ENCODE measurements around the gene GPAM.

The GPAM gene

DNA sequence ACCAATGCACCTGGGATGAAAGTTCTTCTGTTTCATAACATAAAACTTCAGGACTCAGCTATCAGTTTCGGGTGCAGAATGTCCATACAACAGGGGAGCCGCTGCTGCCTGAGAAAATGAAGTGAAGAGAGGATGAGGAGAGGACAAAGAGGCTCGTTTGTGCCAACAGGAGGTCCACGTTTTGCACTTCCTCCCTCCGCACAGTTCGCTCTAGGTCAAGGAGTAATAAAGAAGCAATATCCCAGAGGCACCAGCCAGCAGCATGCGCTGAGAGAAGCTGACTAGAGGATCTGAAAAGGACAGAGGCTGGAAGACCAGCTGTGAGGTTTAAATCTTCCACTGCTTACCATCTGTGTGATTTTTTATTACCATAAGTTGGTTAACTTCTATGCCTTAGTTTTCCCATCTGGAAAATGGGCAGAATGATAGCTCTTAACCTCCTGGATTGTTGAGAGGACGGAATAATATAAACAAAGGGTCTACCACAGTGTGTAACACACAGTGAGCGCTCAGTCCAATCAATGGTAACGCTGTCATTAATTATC, 709 bp downstream of the GPAM start:
- DNase-seq (ENCODE audit: low spot score), result no peak

DNA sequence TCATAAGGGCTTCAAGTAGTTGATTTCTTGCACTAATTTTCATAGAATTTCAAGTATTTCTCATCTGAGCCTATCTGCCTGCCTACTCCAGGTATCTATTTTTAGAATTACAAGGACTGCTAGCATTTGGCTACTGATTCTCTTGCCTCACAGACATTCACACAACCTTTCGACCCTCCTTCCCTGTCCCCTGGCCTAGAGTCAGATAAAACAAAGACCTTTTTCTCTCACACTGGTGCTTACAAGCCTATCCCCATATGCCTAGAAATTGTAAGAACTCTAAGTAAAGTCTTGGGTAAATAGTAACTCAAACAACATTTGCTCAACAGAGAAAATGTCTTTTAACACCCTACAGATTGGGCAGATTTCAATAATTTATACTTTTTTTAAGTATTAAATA, 6.3 kb downstream of the GPAM start:
- no peak for DNase-seq (ENCODE audit: low spot score)

DNA sequence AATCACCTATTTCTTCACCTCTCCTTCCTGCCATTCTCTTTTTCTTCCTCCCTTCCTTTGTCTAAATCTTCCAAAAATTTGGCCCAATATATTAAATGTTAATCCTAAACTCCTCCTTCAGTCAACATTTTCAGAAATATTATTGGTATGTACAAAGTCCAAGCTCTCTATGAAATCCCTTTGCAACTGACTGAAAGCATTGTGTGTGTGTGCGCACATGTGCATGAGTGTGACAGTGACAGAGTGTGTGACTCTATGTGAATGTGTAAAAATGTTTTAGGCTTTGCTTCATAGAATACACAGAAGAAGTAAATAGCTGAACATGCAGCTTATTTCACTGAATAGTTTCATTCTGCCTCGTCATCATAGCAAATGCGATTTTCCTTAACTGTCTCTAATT, 7.0 kb downstream of the GPAM start:
- no peak for DNase-seq (ENCODE audit: low spot score)

DNA sequence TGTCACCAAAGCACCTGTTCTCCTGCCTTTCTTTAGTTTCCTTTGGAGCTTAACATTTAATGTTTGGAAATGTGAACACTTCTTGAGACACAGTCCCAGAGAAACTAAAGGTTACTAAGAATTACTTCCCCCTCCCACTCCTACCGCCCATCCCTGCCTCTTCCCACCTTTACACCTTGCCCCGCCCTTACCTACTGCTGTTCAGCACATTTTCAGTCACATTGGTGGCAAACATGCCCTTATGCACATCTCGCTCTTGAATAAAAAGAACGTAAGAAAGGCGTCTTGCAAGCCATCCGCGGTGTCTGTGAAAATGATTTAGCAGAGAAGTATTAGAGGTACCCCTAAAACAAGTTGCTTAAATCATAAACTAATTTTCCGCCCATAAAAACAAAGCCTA, 8.2 kb downstream of the GPAM start:
- DNase-seq (ENCODE audit: low spot score), result no peak

DNA sequence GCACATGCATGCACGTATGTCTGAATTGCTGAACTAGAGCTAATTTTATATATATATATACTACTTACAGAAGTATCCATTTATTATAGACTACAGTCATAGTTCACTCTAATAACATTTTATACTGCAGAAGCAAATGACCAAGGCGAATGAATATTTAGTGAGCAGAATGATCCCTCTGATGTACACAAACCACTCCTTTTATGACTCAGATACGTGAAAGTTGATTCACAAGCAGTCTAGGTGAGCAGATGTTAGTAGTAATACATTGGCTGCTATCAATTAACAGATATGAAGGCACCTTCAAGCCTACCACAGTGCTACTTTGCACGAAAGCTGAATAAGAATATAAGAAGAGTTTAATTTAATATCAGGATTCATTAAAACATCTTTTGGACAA, 10.4 kb downstream of the GPAM start:
- DNase-seq (ENCODE audit: low spot score), result no peak

DNA sequence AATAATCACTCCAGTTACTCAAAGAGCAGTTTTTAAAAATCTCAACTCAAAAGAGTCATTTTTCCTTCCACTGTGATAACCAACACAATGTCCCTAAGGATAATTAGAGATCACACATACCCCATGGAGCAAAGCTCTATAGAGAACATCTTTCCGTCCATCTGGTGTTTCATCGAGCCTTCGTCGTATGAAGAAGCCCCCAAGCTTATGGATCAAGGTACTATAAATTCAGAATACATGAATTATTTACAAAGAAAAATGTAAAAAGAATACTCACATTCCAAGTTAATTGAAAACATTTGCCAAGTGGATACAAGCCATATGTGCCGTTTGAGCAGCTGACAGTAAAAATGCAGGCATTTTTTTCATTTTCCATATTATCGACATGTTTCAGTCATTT, 14.8 kb downstream of the GPAM start:
- no peak for DNase-seq (ENCODE audit: low spot score)

DNA sequence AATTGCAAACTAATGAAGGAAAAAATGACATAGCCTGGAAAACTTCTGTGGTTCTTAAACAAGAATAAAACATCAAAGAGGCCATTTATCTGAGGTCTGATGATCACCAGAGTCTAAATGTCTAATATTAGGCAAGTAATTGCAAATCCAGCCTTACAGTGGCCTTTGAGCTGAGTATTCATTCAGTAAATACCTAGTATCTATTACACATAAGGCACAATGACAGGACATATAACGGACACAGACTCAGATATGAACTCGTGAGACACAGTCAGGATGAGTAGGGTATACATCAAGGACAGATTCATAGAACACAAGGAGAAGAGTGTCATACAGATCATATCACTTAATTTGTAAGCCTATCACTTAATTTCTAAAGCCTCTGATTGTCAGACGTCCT, 16.8 kb downstream of the GPAM start:
- no peak for DNase-seq (ENCODE audit: low spot score)

DNA sequence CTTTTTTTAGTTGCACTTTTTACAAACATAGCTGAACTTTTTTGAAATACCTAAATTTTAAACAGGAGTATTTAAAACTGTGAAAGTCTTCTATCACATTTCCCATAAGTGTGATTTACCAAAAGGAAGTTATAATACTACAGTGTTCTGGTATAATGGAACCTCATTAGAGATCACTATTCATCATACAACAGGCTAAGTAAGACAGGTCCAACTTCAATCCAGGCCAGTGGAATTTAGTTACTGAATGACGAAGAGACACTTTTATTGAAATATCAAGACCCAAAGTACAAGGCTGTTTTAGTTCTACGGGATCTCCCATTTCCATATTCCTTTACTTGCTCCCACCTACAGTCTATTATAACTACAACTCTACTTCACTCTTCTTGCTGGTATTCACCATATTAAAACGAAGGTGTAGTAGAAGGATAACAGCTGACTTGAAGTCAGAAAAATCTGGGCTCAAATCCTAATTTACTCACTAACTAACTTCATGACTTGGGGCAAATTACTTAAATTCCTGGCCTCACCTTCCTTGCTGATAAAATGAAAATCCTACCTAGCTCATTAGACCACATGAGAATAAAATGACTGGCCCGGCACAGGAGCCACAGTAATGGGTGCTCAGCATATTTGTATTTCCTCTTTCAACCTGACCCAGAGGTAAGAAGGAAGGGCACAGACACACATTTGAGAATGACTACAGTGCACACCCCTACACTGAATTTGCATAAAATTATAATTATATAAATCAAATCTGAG, 21.6 kb downstream of the GPAM start:
- DNase-seq (ENCODE audit: low spot score), result no peak

DNA sequence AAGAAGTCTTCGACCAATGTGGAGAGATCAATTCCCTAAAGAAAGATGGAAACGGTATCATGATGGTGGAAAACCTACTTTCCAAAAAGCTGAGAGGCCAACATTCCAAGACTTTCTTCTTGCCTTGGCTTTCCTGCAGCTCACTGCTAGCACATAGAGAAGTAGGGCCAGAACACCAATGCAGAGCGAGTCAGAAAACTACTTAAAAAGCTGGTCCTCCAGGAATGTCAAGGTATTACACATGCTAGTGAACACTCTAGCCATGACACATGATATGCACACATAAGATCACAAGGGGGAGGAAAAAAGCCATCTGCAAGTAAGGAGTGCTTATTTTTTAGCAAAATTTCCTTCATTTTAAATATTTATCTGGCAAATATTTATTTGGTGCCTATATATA, 22.7 kb downstream of the GPAM start:
- peak; percentile 26 for DNase-seq (ENCODE audit: low spot score)

DNA sequence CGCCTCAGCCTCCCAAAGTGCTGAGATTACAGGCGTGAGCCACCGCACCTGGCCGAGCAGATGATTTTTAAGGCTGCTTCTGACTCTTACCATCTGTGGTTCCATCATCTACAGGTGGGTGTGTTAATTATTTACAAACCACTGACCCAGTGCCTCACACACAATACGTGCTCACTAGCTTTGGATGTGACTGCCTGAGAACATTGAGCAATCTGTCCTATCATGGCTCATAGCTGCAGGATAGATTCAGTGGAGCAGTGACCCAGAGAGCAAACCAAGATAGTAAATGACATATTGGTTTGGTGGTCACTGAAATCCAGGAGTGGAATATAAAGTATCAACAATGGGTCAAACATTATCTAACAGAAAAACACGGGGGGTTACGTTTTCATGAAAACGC, 24.1 kb downstream of the GPAM start:
- no peak for DNase-seq (ENCODE audit: low spot score)

DNA sequence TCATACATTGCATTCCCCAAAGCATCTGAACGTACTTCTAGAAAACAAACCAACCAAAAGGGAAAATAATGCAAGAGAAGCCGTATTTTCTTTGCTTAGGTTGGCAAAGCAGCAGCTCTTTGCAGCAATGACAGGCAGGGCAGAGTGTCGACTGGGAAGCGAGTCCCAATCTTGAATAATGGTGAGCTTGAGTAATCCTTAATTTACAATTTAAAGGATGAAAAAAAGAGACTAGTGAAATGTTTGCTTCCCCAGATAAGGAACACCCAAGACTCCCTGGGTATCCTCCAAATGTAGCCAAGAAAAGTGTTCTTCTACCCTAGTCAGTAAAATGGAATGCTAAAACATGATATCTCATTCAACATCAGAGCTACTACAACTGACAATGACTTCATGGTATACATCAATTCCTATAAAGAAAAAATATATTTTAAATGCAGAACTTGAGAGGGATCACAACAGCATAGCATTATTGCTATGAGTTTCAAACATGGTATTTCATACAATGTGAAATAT, 32.0 kb downstream of the GPAM start:
- no peak for DNase-seq (ENCODE audit: low spot score)

DNA sequence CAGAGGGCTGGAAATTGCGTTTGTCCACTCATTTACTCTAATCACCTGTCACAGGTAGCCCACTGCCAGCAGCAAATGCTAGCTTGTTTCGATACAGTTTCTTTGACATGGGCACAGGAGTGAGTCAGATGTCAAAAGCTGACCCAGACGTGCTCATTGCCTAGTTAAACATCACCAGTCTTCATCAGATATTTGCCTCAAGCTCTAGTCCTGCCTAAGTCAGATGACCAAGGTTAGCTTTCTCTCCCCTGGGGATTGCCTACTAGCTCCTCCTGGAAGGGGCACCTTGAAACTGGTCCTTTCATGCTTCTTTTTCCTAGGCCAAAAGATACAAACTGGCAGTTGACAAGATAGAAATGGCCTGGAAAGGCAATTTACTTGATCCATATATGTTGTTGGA, 35.2 kb downstream of the GPAM start:
- DNase-seq (ENCODE audit: low spot score), result no peak

DNA sequence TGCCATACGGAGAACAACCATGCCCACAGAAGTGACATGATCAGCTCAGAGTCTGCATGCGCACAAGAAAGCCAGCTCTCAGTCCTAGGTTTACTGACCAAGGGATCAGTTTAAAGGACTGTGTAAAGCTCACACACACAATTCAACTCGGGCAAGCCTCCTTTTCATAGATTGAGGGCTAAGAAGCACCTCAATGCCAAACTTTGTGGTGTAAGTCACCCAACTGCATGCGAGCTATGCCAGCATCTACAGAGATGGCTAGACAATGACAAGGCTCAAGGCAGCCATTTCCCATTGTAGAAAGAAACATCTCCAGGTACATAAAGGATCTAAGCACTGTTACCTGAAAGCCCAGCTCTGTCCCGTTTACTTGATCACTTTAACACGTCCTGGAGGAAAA, 36.8 kb downstream of the GPAM start:
- DNase-seq (ENCODE audit: low spot score), result no peak

DNA sequence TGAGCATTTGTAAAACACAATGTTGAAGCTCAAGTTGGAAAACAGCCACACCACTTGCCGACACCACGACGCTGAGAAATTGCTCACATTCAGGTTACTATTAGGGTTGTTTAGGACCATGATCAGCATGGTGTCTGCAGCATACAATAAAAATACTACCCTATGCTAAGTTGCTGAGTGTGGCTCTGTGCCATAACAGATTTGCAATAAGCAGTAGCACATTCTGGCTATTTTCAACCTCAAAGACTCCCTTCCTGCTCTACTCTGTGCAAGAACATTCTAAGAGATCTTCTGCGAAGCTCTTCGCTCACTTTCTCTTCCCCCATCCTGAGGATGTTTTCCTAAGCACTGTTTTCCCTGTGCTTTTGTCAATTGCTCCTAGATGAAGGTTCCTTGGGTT, 38.3 kb downstream of the GPAM start:
- no peak for DNase-seq (ENCODE audit: low spot score)

DNA sequence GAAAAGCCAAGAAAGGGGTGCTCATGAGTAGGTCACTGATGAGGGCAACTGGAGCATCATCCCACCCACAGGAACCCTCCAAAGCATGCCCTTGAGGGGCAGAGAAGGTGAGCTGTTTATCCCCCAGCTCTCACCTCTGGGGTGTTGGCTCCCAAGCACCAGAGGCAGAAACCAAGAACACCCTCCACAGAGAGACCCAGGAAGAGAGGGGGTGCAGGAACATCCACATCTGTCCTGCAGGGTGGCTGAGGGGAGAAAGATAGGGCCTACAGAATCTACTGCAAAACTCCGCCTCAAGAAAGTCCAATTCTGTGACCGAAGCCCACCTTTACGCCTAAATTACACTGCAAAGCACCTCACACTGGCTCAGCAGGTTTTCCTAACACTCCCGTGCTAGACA, 40.1 kb downstream of the GPAM start:
- DNase-seq (ENCODE audit: low spot score), result no peak

DNA sequence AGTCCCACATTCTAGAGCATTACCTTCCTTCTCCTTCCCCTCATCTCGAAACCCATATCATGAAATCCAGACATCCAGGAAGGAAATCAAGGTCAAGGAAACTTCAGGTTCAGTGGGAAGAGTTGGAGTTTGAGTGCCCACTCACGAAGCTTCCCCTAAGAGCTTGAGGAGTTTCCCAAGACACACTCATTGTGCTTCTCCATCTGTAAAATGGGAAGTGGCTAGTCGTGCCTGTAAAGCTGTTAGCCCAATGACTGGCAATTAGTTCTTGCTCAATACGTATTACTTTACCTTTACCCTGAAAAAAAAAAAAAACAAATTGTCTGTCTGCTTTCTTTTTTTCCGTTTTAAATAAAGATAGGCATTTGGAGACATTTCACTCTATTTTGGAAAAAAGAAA, 42.3 kb downstream of the GPAM start:
- no peak for DNase-seq (ENCODE audit: low spot score)

DNA sequence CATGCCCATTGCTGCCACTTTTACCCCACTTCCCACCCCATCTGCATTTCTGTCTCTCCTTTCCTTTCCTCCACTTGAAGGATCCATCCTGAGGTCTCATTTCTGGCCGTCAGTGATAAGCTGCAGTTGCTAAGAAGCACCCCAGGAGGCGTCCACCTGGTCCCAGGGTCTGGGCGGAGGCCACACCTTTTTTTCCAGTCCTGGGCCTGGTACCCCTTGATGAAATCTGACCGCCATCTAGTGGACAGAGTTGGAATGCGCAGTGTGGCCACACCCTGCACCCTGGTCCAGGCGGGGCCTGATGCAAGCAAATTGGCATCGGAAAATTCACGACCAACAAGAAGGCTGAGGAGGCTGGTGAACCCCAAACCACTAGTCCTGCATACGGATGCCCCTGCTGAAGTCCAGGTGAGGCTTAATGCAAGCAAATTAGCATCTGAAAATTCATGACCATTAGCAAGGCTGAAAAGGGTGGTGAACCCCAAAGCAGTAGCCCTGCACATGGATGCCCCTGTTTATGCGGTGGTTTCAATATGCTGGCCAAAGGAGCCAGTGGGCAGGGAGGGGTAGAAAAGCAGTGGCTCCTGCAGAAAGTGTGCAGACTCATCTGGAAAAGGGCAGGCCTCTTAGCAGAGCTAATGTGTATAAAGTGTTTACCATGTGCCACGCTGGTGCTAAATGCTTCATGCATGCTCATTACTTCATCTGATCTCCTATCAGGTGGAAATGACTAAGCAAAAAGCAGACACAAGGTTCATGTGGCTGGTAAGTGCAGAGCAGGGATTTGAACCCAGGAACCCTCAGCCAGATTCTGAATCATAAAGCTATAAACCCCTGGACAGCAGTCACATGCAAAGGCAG, 43.2 kb downstream of the GPAM start:
- DNase-seq (ENCODE audit: low spot score), result peak; percentile 80

DNA sequence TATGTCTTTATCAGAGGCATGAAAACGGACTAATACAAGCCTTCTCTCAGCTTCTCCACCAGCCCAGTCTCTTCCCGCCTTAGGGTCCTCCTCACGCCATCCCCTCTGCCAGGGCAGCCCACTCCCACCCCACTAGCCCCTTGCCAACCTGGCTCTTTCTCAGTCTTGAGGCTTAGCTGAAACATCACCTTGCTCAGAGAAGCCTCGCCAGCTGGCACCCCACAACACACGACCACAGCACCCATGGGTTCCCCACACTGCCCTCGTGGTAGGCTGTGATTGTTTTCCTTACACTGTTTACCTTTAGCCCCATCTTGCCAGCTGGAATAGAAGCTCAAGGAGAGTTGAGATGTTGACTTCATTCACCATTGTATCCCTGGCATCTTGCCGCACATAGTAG, 44.4 kb downstream of the GPAM start:
- no peak for DNase-seq (ENCODE audit: low spot score)

DNA sequence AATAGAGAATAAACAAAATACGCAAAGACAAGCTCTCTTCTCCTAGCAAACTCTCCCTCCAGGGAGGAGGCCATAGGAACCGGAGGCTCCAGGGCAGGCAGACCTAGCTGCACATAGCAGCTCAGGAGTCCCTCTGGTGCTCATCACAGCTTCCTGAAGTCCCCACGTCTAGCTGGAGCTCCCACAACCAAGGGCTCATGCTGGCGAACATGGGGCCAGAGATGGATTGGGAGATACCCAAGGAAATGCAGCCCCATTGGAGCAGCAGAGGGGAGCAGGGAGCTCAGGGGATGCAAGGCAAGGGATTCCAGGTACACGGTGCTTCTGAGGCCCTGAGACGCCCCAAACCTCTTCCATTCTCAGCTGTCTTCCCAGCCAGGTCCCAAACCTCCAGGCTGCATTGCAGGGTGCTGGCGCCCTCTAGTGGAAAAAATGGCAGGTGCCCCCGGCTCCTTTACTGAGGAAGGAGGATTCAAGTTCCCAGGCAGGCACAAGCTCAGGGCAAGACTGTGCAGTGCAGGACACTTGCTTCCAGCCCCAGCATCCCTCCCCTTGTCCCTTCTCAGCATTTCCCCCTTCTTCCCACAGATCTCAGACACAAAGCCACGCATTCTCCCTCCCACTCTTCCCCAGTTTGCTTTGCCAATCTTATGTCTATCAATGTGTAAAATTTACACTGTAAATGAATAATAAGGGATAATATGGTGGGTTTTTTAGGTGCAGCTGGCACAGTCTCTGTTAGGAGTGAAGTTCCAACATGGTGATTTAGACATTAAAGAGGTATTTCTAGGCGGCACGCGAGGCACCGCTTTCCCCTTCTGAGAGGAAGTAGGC, 46.2 kb downstream of the GPAM start:
- DNase-seq (ENCODE audit: low spot score), result peak; percentile 66

DNA sequence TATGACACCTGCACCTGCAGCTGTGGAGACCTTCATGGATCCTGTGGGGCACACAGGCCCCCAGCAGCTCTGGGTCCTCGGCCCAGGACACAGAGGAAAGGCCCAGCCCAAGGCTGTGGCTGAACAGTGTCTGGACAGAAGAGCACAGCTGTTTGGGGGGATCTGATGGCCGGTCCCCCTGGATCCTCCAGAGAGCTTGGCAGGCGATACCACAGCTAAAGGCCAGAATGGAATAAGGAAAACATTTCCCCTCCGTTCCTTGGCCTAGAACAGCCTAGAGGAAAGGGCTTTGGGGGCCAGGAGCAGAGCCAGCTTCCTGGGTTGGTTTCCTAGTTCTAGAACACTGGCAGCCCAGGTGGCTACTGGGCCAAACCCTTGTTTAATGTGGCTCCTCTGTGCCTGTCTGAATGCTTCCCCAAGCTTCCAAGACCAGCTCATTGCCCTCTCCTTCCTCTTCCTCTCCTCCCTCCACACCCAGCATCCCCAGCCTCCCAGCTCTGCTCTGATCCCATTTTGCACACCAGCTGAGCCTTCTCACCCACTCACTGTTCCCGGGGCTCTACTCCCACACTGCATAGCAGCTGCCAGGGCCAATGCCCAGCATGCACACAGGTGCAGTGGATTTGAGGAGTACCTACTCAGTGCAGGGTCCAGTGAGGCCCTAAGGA, 46.9 kb downstream of the GPAM start:
- no peak for DNase-seq (ENCODE audit: low spot score)

DNA sequence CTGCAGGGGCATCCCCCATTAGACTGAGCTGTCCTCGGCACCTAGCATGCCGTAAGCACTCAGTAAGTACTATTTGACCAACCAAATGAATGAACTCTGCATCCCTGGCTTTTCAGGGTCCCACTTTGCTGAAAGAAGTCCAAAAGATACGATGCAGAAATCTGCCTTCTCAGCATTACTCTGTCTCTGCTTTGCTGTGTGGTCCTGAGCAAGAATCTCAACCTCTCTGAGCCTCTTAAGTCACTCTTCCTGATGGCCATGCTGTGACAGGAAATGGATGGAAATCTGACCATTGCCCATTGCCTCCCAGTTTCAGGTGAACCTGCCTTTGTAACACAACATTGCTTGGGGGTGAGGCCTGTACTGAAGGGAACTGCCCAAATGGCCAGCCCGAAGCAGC, 48.0 kb downstream of the GPAM start:
- DNase-seq (ENCODE audit: low spot score), result no peak

DNA sequence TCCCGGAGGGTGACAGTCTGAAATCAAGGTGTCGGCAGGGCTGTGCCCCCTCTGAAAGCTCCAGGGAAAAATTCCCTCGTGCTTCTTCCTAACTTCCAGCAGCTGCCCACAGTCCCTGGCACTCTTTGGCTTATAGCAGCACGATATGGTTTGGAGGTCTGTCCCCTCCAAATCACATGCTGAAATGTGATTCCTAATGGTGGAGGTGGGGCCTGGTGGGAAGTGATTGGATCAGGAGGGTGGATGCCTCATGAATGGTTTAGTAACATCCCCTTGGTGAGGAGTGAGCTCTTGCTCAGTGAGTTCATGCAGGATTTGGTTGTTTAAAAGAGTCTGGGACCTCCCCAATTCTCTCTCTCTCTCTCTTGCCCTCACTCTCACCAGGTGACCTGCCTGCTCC, 51.1 kb downstream of the GPAM start:
- no peak for DNase-seq (ENCODE audit: low spot score)
